ENCODE measurements around the gene IL21R.

GRCh38 chr16:27367461-27368357 is 34.3 kb upstream of the IL21R start:
- TF ChIP-seq CTCF (IDR thresholded peaks at IDR 0.05) (peak; percentile 72 to 93 (median 86)), POLR2A (IDR thresholded peaks at IDR 0.05) (no peak)

Measured in heart left ventricle (tissue), 13 donors.